Fibroblast of peridontal ligament (primary cell): ENCODE data around the gene PCGF2.

Experiments used
- DNase-seq: peaks from one replicate; pipeline ENCODE4 v3.0.0-alpha.2; 2010; ENCODE audit errors: extremely low read depth

Gene PCGF2

GRCh38 chr17:38703742-38704605 is 44.2 kb downstream of the PCGF2 start:
- DNase-seq = no peak

GRCh38 chr17:38702916-38703741 is 45.0 kb downstream of the PCGF2 start:
- no peak for DNase-seq

DNA sequence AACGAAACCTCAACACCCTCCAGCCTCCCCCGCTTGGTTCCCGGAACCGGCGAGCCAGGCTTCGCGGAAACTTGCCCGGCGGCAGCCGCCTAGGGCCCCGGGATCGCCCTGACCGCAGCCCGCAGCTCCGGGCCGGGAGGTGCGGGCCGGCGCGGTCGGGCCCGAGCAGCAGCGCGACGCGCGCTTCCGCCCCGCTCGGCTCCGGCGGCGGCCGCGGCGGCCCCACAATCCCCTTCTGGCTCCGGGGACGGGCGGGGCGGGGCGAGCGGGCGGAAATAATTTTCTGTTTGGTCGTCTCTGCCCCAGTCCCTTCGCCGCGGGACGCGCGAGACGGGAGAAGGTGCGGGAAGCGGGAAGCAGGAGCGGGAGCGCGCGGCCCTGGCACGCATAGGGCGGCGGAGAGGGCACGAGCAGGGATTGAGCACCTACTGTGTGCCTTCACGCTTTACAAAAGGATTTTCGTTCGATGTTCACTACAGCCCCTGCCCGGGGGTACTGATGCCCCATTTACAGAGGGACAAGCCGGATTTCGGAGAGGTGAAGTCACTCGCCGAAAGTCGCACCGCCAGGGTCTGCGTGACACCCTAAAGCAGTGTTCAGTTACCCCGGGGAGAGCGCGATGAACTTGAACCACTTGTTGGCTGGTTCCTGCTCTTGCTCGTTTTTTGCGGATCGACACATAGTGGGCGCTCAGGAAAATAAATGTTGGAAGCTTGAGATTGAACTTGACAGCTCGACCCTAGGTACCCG is 45.8 kb downstream of the PCGF2 start:
- peak; percentile 73 for DNase-seq

DNA sequence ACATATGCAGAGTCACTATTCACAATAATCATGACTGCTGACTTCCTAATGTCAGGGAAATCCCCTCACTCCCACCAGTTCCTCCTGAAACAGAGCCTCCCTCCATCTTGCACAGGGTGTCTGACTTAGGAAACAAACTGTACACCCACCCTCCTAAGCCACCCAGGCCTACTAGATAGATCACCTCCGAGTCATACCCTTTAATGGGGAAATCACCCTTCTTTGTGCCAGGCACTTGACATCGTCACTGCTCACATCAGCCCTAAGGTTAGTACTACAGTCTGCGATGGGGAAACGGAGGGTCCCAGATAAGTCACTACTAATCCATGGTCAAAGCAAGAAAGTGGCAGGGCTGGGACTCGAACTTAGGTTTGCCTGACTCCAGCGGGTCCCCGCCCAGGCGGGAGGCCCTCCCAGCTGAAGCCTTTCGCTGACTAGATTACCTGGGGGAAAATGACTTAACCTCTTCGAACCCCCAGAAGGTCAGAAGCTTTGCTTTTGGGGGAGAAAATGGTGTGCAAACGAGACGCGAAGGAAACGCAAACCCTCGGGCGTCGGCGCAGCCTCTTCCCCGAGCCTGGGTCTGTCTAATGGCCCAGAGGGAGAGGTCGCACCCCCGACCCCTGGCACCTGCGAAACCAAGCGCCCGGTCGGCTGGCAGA is 46.5 kb downstream of the PCGF2 start:
- peak; percentile 32 for DNase-seq

DNA sequence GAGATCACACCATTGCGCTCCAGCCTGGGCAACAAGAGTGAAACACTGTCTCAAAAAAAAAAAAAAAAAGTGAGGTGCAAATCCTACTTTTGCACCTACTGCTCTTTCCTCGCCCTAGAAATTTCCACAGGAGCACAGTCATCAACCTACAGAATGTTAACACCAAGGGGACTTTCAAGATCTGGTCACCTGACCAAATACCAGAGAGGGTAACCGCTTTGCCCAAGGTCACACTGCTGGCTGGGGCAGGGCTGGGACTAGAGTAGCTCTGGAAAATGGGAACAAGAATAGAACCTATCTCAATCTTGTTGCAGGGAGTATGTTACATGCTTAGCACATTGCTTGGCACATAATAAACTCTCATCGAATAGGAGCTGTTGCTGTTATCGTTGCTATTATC is 49.4 kb downstream of the PCGF2 start:
- DNase-seq = no peak

DNA sequence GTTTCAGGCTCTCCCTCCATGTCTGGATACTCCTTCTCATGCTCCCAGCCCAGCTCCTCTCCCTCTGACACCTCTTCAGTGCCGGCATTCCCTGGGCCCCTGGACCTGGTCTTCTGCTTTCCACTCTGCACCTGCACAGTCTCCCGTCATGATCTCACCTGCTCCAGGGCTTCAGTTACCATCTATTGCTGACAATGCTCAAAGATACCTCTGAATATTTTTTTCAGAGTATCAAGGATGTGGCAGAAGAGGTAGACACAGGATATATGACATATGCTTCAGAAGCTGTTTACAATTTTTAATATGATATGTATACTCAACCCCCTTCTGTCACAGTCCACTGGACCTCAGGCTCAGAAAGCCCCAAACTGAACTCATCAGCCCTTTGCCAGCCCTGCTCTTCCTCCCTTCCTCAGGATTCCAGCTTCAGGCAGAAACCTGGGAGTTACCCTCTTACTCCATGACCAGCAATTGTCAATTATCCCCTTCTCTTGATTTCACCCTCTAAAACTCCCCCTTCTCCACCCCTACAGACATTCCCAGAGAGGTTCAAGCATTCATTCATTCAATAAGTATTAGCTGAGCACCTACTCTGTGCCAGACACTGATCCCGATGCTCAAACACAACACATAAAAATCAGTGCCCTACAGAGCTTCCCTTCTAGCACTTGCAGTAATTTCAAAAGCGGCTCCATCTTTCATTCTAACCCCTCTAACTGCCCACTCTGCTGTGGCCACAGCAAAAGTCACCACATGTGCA is 50.9 kb downstream of the PCGF2 start:
- DNase-seq = no peak

DNA sequence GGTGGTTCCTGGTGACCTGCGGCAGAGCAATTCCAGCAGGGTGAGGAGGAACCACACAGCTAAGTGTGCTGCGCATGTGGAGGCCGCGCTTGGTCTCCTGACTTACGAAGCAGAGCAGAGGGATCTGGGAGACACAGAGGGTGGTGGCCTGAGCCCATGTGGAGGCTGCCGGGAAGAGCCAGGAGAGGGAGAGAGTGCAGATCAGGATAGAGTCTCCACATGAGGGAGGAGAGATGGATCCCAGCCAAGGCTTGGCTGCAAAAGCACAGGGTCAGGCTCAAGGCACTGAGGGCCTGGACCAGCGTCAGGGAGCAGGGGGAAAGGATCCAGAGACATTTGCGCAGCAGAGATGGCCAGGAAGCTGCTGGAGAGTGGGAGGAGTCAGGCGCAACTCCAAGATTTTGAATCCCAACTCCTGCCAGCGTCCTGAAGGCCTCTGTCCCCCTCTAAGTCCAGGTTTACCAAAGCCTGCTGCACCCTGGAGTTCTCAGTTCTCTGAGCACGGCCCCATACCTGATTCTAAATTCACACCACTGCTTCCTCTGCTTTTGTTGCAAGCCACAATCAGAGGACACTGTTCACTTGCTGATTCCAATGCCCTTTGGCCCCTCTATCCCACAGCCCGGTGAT is 54.3 kb downstream of the PCGF2 start:
- peak; percentile 84 for DNase-seq

DNA sequence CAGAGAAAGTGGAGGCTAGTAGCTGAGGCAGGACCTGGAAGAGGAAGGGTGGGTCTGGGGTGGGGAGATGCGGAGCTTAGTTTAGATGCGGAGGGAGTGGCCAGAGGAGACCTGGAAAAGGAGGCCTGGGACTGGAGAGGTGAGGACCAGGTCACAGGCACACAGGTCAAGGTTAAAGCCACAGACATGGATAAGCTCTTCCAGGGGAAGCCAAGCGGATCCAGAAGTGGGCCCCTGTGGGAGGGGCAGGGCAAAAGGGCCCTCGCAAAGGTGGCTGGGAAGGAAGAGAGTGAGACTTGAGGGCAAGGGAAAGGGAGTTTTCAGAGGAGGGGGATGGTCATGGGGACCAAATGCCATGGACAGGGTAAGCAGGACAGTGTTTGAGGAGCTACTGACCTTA is 57.0 kb downstream of the PCGF2 start:
- DNase-seq = no peak

GRCh38 chr17:38690386-38690785 is 57.8 kb downstream of the PCGF2 start:
- DNase-seq = no peak

DNA sequence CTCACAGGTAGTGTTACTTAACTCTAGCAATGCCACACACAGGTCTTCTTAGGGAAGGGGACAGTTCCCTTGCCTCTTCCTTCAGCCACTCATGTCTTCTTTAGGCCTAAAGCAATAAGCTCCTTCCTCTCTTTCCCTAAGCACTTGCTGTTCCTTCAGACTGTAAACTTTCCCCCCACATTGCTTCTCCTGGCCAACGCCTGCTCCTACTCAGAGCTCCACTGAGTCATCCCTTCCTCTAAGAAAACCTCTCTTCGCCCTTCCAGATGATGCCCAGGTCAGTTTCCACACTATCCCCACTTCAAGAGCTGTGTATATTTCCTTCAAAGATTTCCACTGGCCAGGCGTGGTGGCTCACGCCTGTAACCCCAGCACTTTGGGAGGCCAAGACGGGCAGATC is 60.9 kb downstream of the PCGF2 start:
- DNase-seq = peak; percentile 37

DNA sequence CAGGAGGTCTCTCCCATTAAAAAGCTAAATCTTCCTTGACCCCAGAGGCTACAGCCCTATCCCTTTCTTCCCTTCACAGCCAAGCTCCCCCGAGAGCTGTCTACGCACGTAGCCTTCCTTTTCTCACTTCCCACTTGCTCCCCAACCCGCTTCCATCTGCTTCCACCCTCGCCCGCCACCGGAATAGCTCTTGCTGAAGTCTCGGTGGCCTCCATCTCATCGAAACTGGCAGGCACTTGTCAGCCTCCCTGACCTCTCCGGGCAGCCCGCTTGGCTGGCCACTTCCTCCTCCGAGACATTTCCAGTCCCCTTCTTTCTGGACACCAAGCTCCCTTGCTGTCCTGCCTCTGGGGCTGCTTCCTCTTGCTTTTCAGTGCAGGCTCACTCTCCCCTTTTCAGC is 62.6 kb downstream of the PCGF2 start:
- no peak for DNase-seq
